Renal cortical epithelial cell (primary cell): ENCODE measurements around the gene CCDC178. TPM values are rescaled to one million over a fixed set of nuclear protein-coding genes. Genes with fewer than 3 reads are reported as not detected.
"Not testable (repeated sequence)": the region's sequence is repeated elsewhere in the genome, so short reads cannot be mapped to it uniquely, and the experiment has no call there.

Source experiments
- DNase-seq: peaks from one replicate; pipeline ENCODE4 v3.0.0-alpha.2; 2011; ENCODE audit warnings: low read depth
- total RNA-seq: library from RNA; depleted of rRNA; stranded (reverse); fragments of >200 nt; gene quantifications from 2 replicates; pipeline ENCODE4 v1.2.3, GENCODE V29; 2014

The CCDC178 gene, protein sequence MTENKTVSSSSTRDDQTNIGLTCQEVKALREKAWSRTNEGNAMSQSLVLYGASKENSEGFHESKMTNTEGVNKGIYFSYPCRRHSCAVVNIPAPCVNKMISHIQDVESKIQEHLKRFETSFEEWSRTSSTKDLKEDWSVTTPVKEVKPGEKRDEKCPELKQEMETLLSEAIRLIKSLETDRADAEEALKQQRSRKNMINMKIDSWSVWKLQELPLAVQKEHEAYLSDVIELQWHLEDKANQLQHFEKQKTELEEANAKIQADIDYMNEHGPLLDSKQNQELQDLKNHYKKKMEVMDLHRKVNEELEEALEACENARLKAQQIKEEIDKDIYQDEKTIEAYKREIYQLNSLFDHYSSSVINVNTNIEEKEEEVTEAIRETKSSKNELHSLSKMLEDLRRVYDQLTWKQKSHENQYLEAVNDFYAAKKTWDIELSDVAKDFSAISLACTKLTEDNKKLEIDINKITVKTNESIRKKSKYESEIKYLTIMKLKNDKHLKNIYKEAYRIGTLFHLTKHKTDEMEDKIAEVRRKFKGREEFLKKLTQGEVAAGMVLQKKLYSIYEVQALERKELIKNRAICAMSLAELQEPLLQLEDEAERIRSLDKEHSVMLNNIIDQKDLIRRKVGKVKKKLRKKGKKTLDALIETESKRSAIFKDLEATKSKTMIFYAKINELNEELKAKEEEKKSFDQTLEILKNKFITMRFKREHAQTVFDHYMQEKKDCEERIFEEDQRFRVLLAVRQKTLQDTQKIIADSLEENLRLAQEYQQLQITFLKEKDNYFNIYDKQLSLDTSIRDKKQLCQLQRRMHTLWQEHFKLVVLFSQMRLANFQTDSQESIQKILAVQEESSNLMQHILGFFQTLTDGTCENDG
- 0.30 TPM in 1 of 2 replicates, not detected in the other for total RNA-seq

DNA sequence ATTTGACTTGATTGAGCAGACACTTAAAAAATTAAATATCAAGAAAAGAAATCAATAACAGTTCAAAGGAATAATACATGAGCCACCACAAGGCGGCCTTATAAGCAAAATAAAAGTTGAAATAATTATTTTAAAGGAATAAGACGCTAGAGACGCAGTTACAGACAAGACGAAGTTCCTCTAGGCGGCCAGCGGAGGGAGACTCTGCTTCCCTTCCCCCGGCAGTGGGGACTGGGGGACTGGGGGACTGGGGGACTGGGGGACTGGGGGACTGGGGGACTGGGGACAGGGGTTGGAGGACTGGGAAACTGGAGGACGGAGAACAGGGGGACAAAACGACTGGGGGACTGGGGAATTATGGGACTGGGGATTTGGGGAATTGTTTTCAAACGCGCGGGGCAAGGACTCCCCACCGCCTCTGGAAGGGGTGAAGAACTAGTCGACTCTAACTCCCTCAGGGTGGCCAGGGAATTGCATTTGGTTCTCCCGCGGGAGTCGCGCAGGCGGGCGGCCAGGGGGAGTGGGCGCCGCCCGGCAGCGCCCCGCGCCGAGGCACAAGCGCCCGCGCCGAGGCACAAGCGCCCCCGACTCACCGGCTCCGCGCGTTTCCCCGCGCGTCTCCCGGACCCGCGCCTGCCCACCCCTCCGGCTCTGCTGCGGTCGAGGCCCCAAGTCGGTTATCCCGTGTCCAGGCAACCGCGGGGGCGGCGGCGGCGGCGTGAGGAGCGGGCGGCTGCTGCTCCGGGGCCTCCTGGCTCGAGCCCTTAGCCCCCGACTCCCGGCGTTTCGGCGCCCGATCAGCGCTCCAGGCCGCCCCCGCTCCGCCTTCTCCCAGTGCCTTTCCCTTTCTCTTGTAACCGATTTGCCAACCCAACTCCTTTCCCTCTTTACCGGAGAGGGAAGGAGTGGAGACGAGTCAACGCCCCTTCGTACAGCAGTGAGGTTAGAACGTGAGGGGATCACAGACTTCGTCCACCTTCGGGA lies at the start of gene CCDC178:
TSS of gene CCDC178 (minus strand) at position 662 of the 984 bp plus-strand sequence. CDS start 28,633 bp downstream, outside the sequence.
- peak; percentile 64 for DNase-seq

DNA sequence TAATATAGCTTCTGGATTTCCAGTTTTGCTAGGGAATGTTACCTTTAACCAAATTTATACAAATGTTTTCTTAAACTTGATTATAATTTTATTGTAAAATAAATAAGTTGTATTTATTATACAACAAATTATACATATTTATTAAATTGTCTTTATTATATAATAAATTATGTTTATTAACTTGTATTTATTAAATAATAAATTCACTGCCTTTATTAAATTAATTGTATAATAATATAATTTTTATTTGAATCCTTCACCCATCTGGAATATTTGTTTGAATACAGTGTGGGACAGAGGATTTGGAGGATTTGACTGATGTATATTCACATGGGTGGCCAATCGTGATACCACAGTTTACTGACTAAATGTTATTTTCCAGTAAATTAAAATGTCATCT lies 43.4 kb upstream of the CCDC178 start:
- no peak for DNase-seq

DNA sequence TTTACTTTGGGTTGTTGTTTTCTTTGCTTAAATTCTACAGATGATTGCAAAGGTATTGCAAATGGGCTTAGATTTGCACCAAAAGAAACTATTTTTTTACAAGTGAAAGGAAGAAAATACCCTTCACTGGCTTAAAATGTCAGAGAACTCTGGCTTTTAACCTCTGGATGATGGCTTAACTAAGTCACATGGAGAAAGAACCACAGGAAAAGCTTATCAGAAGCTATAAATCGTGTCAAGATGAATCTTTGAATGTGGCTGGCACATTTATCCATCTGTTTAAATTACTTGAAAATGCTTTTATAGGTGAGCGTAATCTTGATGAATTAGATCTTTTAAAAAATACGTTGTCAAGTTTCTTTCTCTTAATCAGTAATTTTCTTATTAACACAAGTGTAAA lies 32.0 kb upstream of the CCDC178 start:
- no peak for DNase-seq

DNA sequence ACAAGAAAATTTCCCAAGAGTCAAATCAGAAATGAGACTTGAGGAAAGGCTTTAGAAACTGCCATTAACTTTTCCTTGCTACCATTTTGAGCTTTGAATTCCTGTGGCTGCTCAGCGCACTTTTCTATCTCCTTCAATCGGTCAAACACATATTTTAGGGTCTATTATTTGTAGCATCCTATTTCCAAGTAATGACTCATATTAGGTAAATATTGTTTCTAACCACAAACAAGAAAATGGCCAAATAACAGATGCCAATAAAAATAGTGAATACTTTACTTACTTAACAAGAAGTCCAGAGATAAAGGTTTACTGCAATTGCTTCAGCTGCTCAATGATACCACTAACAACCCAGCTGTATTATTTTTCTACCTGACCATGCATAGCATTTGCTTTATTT lies 29.7 kb upstream of the CCDC178 start:
- peak; percentile 26 for DNase-seq

DNA sequence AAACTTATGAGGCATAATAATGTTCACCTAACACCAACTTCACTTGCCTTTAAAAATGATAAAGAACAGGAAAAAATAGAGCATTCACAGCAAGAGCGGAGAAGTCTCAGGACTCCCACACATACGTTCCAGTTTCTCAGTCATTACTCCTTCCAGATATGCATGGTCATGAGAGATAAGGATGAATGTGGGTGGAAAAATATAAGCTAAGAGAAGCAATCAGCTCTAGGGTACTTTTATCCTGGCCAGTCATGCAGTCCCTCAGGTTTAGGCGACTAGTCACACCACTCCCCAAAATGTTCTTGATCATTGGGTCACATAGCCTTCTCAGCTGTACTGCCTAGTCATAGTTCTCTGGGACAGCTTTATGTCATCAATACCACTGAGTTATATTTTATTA lies 29.2 kb upstream of the CCDC178 start:
- DNase-seq, result no peak

DNA sequence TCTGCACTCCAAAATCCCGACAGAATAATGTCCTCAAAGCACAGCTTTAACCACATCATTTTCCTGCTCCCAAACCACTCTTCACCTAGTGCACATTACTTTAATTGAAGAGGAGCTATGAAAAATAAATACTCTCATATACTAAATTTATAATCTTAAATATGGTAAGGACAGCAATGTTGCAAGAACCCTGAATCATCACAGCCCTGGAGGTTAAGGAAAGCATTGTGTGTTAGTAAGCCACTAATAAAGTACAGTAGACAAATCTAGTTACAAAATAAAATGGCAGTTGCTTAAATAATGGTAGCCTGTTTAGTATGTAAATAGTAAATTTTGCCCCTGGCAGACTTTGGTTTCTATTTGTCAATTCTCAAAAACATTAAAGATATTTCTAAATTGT lies 27.0 kb upstream of the CCDC178 start:
- no peak for DNase-seq

DNA sequence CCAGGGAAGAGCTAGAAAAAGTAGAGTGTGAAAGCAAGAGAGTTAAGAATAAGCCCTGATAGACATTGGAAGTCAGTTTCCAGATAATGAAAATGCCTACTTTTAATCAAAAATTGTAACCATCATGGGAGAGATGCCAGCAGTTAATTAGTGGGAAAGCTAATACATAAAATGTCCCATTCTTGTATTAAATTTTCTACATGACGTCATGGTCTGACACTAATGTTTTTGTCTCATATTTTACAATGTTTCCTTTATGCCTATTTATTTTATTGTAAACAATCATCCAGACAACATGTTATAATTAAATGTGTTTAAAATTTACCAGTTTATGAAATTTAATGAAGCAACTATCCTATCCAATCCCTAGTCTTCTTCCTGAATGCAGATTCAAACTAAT lies 26.3 kb upstream of the CCDC178 start:
- no peak for DNase-seq

DNA sequence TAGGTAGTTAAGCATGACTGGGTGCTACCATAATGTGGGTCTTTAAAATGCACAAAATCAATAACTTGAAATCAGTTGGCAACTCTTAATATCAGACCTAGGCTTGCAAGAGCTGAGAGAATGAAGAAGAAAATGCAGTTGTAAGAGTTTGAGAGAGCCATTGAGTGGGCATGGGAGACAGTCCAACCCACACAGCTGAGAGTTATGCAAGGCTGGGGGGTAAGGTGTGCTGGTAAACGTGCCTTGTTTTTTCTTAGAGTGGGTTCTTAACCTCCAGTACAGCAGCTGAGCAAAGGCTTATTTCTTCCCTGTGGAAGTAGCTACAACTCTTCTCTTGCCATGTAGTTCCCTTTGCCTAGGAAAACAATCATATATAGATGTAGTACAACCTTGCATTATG lies 20.2 kb upstream of the CCDC178 start:
- DNase-seq, result no peak

DNA sequence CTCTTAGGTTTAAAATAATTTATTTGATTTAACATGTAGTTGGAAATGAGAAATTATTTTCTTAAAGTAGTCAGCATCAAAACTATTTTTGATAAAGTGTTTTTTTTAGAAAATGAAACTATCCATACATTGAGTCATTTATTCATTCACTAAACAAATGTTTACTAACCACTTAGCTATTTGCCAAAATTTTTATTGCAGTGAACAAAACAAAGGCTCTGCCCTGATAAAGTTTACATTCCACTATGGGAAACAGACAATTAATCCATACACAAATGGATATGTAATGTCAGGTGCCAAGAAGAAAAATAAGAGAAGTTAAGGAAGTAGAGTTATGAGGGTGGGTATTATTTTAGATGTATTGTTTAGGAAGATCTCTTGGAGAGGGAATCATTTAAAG lies 19.1 kb upstream of the CCDC178 start:
- DNase-seq, result no peak

DNA sequence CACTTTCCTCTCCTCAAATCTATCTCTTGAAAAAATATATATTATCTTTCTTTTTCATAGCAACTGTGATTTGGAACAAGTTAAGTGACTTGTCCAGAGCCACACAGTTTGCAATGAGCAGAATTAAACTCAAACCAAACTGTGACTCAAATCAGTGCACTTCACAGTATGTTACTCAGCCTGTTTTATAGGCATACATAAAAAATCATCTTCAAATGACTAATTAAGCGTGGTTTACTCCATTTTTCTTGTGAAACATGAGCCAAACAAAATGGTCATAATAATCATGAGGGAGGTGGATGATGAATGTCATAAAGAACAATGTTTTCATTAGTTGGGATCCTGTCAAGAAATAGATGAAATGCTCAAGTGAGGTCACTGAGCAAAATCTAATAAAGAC lies 6.1 kb upstream of the CCDC178 start:
- DNase-seq, result no peak

DNA sequence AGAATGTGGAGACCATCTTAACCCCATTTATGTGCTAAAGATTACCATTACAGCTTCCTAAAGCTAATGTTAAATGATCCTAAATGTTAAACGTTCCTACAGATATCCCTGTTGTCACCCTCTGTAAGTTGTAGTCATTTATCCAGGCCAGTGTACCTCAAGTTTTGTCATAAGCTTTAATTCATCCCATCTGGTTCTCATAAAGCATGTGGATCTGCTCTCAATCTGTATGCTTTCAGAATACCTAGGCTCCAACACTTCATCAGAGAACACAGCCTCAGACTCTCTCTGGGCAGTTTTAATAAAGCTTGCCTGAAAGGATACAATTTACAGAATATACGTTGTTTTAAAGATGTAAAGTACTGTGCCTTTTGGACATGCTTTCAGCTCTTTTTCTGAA lies 4.2 kb upstream of the CCDC178 start:
- DNase-seq, result no peak

DNA sequence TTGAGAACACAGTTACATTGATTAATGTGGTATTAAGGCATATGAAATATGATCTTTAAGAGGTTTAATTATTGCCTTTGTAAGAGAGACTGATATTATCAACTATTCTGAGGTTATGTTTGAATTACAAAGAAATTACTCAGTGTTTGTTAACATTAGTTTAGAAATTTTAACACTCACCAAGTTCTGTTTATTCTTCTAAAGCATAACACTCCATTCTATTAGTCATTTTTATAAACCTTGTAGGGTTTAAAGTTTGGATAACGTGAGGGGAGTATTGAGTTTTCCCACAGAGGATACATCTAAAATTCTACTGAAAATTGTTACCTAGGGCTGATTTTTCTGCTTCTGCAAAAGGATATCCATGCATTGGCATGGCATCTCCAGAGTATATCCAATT lies 7.7 kb downstream of the CCDC178 start:
- no peak for DNase-seq

DNA sequence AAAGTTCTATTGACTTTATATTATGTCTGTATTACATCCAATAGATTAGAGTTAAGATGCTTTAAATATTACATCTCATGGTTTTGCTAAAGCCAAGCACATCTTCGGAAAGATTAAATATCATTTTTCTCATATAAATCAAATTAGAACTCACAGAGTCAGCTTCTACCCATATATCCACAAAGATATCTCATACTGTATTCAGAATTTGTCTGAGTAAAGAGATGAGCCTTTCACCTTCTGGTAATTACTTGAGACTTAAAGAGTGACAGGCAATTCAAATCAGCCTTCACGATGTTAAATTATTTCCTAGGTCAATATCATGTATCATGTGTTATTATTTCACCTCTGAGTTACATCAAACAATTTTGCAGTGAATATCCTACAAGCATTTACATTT lies 13.0 kb downstream of the CCDC178 start:
- no peak for DNase-seq

DNA sequence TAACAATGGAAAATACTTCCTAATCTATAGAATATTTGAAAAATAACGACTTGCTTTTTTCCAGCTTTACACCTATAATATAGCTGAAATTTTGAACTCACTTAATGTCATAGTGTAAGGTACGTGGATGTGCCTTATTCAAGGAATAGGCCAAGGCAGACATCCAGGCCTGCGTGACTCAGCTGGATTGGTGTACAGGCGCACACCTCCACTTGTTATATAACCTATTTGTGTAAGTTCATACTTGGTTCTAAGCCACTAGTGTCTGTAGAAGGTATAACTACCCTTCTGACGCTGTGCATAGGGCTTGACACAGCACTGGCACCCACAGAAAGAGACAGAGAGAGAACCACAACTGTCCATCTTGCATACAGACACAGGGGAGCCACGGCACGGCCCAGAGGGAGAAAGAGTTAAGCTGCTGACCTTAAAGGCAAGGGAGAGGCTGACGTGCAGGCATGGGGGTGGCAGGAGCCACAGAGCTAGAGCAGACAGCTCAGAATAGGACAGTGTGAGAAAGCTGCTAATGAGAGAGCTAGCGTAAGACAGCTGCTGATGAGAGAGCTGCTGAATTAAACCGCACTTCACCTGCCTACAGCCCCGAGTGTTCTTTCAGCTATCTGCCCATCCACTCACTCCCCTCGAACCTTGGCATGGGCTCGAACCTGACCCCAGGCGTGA lies 16.1 kb downstream of the CCDC178 start:
- DNase-seq, result no peak

DNA sequence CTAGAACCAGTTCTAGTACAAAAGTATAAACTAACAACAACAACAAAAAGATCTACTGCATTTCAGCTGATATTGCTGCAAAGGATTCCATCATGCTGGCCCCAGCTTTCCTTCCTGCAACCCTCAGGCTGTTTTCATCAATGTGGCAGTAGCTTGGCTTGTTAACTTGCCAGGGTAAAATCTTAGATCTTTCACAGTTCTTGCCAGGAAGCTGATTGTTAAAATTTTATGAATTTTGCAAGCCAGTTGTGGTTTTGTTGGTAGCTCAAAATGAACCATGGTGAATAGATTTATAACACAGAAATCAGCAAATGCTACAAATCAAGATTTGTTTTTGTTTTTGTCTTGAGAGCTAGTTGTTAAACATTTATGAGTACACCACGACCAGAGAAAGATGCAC lies 19.3 kb downstream of the CCDC178 start:
- DNase-seq, result peak; percentile 10

DNA sequence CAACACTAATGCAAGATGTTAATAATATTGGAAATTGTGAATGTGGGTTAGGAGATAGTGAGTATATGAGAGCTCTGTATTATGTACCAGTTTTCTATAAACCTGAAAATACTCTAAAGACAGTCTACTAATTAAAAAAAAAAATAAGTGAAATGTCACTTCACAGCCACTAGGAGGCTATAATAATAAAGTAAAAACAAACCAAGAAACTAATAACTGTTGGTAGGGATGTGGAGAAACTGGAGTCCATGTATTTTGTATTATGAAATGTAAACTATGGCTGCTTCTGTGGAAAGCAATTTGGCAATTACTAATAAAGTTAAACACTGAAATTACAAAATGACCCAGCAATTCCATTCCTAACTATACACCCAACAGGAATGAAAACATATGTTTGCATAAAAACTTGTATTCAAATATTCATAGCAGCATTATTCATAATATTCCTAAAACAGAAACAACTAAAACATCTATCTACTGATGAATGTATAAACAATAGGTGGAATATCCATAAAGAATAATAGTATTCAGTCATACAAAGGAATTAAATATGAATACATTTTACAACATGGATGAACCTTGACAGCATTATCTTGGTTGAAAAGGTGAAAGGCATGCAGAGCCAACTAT lies 36.2 kb downstream of the CCDC178 start:
- DNase-seq, result peak; percentile 8

DNA sequence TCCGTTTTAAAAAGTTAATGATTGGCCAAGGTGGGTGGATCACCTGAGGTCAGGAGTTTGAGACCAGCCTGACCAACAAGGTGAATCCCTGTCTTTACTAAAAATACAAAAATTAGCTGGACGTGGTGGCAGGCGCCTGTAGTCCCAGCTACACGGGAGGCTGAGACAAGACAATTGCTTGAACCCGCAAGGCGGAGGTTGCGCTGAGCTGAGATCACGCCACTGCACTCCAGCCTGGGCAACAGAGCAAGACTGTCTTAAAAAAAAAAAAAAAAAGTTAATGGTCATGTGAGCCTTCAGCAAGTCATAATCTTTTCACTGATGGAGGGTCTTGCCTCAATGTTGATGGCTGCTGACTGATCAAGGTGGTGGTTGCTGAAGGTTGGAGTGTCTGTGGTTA lies 41.6 kb downstream of the CCDC178 start:
- DNase-seq, result not testable (repeated sequence)

DNA sequence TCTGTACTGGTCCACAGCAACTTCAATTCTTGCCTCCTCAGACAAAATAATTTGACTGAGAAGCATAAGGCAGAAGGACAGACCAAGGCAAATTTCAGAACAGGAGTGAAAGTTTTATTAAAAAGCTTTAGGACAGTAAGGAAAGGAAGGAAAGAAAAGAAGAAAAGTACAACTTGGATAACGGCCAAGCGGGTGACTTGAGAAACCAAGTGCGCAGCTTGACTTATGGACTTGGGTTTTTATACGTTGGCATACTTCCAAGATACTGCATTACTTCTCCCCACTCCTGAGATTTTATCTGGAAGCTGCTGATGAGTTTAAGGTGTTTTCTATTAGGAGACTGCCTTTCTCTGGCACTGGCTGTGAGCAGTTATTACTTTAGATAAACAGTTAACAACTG lies 64.7 kb downstream of the CCDC178 start:
- DNase-seq, result no peak

DNA sequence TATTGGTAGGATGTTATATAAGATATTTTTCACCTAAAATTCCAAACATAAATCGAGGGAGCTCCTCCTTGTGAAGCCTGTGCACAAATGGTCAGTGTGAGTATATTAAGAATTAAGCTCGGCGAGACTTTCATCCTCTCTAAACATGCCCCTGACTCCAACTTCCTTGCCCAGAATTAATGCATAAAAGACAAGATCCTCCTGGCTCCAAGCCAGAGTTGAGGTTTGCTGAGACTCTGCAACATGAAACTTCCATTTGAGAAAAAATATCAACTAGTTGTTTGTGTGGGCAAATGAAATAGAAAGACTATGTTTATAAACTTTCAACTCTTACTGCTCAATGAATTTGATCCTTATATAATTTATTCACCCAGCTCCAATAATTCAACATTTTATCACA lies 68.1 kb downstream of the CCDC178 start:
- DNase-seq, result peak; percentile 2

DNA sequence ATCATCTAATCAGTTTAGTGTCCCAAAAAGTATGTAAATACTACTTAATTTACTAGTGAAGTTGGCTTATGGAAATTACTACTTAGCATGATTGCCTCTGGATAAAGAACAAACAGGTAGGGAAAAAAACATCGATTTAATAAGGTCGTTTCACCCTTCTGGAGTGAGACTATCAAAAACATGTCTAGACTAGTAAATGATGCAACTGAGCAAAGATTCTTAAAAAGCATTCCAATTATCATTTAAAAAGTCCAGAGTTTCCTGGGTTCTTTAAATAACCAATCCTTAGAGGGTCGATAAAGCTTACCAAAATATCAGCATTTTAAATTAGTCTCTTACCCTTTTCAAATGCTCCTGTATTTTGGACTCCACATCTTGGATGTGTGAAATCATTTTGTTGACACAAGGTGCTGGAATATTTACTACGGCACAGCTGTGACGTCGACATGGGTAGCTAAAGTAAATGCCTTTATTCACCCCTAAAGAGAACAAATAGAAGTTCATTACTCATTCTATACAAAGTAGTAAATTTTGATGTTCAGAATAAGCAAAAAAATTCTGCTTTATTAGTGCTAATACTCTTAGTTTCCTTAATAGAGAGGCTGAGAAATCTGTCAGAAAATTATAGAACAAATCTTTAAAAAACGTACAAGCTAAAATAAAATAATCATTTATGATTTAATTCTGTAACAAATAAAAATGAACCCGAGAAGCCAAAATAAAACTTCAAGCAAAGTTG lies 70.6 kb downstream of the CCDC178 start:
- no peak for DNase-seq
